RCC 7860 (cell line): ENCODE data around the gene CYP8B1.
"Not testable (repeated sequence)": the region's sequence is repeated elsewhere in the genome, so short reads cannot be mapped to it uniquely, and the experiment has no call there.

Experiments used
- DNase-seq: peaks from one replicate; pipeline ENCODE4 v3.0.0-alpha.2; 2015; ENCODE audit warnings: low spot score
- FAIRE-seq: peaks from 2 replicates; lab custom pipeline; 2012; peaks lifted over from hg19 to GRCh38; lab: Jason Lieb, UNC

The CYP8B1 gene

GRCh38 chr3:42886294-42886822 lies 10.7 kb upstream of the CYP8B1 start:
- FAIRE-seq: no peak
- DNase-seq: no peak

- FAIRE-seq: no peak
- no peak for DNase-seq
These were observed 8.6 kb upstream of the CYP8B1 start for GRCh38 chr3:42884324-42884723.

GRCh38 chr3:42883251-42883930 lies 7.7 kb upstream of the CYP8B1 start:
- FAIRE-seq, DNase-seq: not testable (repeated sequence)

- FAIRE-seq (no peak), DNase-seq (peak; percentile 63)
These were observed 5.1 kb upstream of the CYP8B1 start for GRCh38 chr3:42880601-42881451.

- DNase-seq (no peak), FAIRE-seq (no peak)
These were observed 4.5 kb upstream of the CYP8B1 start for GRCh38 chr3:42880183-42880582.

GRCh38 chr3:42877881-42878280 lies 2.2 kb upstream of the CYP8B1 start:
- FAIRE-seq: no peak
- no peak for DNase-seq

GRCh38 chr3:42876940-42877720 lies 1.5 kb upstream of the CYP8B1 start:
- FAIRE-seq: no peak

GRCh38 chr3:42876401-42876800 lies 722 bp upstream of the CYP8B1 start:
- no peak for FAIRE-seq
- no peak for DNase-seq

More at GRCh38 chr3:42876940-42877720, 1.5 kb upstream of the CYP8B1 start:
- no peak for DNase-seq

- DNase-seq: no peak
- no peak for FAIRE-seq
These were observed 930 bp downstream of the CYP8B1 start for GRCh38 chr3:42874749-42875148.

- FAIRE-seq (no peak), DNase-seq (no peak)
These were observed 2.3 kb downstream of the CYP8B1 start for GRCh38 chr3:42873221-42873982.

GRCh38 chr3:42872718-42873117 lies 3.0 kb downstream of the CYP8B1 start:
- no peak for DNase-seq
- FAIRE-seq: no peak

GRCh38 chr3:42871592-42872196 lies 4.0 kb downstream of the CYP8B1 start:
- no peak for FAIRE-seq
- DNase-seq: no peak

GRCh38 chr3:42868841-42869240 lies 6.8 kb downstream of the CYP8B1 start:
- DNase-seq (no peak), FAIRE-seq (no peak)

- no peak for DNase-seq
- FAIRE-seq: no peak
These were observed 8.5 kb downstream of the CYP8B1 start for GRCh38 chr3:42867138-42867537.

GRCh38 chr3:42865256-42865655 lies 10.4 kb downstream of the CYP8B1 start:
- DNase-seq: no peak
- FAIRE-seq: no peak

- FAIRE-seq: no peak
- no peak for DNase-seq
These were observed 11.2 kb downstream of the CYP8B1 start for GRCh38 chr3:42864321-42864950.

GRCh38 chr3:42856544-42856943 lies 19.1 kb downstream of the CYP8B1 start:
- FAIRE-seq: no peak

GRCh38 chr3:42855547-42856380 lies 19.9 kb downstream of the CYP8B1 start:
- FAIRE-seq: no peak

More at GRCh38 chr3:42856544-42856943, 19.1 kb downstream of the CYP8B1 start:
- no peak for DNase-seq

GRCh38 chr3:42855219-42855546 lies 20.5 kb downstream of the CYP8B1 start:
- no peak for DNase-seq
- no peak for FAIRE-seq

More at GRCh38 chr3:42855547-42856380, 19.9 kb downstream of the CYP8B1 start:
- no peak for DNase-seq
